Thoracic aorta (tissue), 2 donors: ENCODE results near the gene TMEM51. TPM values are rescaled to one million over a fixed set of nuclear protein-coding genes. Genes with fewer than 3 reads are reported as not detected.

ENCODE experiments used
- ATAC-seq: fragments of 150-250 bp; one replicate; pipeline ENCODE4 v1.8.0; 2017; ENCODE audit warnings: low read depth; ENCODE audit not compliant: insufficient number of reproducible peaks, low FRiP score
- DNase-seq: peaks from one replicate; pipeline ENCODE4 v3.0.0-alpha.2; 2020; ENCODE audit warnings: low spot score
- H3K27ac ChIP-seq, 2 donors: fragments of 200-600 bp; sonication (generic); 1 replicate in 1 of 2; 2 replicates in 1 of 2; pipeline ENCODE4 v1.5.1; 2016; ENCODE audit warnings: mild to moderate bottlenecking in 2 of 2, moderate library complexity in 2 of 2
- H3K27me3 ChIP-seq: fragments of 200-600 bp; sonication (generic); replicated peaks from 2 replicates; pipeline ENCODE4 v1.6.0; 2016; ENCODE audit warnings: mild to moderate bottlenecking; ENCODE audit not compliant: insufficient read depth
- H3K36me3 ChIP-seq: fragments of 200-600 bp; sonication (generic); one replicate; pipeline ENCODE4 v1.5.1; 2016
- H3K4me1 ChIP-seq, 2 donors: fragments of 200-600 bp; sonication (generic); 1 replicate in 1 of 2; 2 replicates in 1 of 2; pipeline versions ENCODE4 v1.5.1 to v1.6.0; 2016; ENCODE audit warnings: low read depth in 2 of 2, mild to moderate bottlenecking in 1 of 2; ENCODE audit not compliant: control insufficient read depth in 1 of 2
- H3K4me3 ChIP-seq: fragments of 200-600 bp; sonication (generic); 2 replicates; pipeline ENCODE4 v1.5.1; 2016; ENCODE audit warnings: mild to moderate bottlenecking
- H3K9me3 ChIP-seq: fragments of 200-600 bp; sonication (generic); 2 replicates; pipeline ENCODE4 v1.5.1; 2016
- CTCF ChIP-seq: fragments of 200-600 bp; sonication (generic); IDR thresholded peaks from one replicate; pipeline ENCODE4 v1.5.1; 2019; ENCODE audit warnings: antibody characterized with exemption
- total RNA-seq, 2 donors: library from RNA; depleted of rRNA; stranded (reverse); fragments of >200 nt; gene quantifications; one replicate each; pipeline versions ENCODE4 v1.1.0 to v1.2.3, GENCODE V29; 2016

Gene TMEM51
- total RNA-seq, 2 donors from 2014 or later, result 2.0 to 5.9 TPM

GRCh38 chr1:15153842-15154479 is 414 bp downstream of the TMEM51 start:
- peak; percentile 61 for TF ChIP-seq CTCF
- Histone ChIP-seq H3K27ac (no peak overlapping the region), H3K9me3 (no peaks in the 10 kb centered on the region), H3K4me1 (peaks cover 6 to 19% of the 10 kb centered on the region in 2 donors), H3K27me3 (no peaks in the 10 kb centered on the region), H3K4me3 (peak overlapping the region; percentile 84), H3K36me3 (no peaks in the 10 kb centered on the region)
- DNase-seq, result no peak
- no peak for ATAC-seq

GRCh38 chr1:15154480-15155036 is 1.0 kb downstream of the TMEM51 start:
- ATAC-seq (no peak), DNase-seq (no peak)
- Histone ChIP-seq H3K4me1 (peaks cover 6 to 19% of the 10 kb centered on the region in 2 donors), H3K9me3 (no peaks in the 10 kb centered on the region), H3K27me3 (no peaks in the 10 kb centered on the region), H3K4me3 (peak overlapping the region; percentile 84), H3K27ac (no peak overlapping the region), H3K36me3 (no peaks in the 10 kb centered on the region)
- TF ChIP-seq CTCF, result no peak

- H3K4me3 ChIP-seq, result peak overlapping the region; percentile 84
- H3K9me3 ChIP-seq, result no peaks in the 10 kb centered on the region
- ATAC-seq, result no peak
- TF ChIP-seq CTCF, result no peak
- DNase-seq, result no peak
- H3K4me1 ChIP-seq, result peaks cover 6 to 19% of the 10 kb centered on the region in 2 donors
- H3K27ac ChIP-seq, result no peak overlapping the region
- no peaks in the 10 kb centered on the region for H3K27me3 ChIP-seq
- H3K36me3 ChIP-seq, result no peaks in the 10 kb centered on the region
These were observed 1.6 kb downstream of the TMEM51 start for GRCh38 chr1:15155191-15155590.

- ATAC-seq, result no peak
- Histone ChIP-seq H3K4me3 (no peak overlapping the region), H3K36me3 (no peaks in the 10 kb centered on the region), H3K9me3 (no peaks in the 10 kb centered on the region), H3K4me1 (peaks cover 6 to 19% of the 10 kb centered on the region in 2 donors), H3K27ac (no peak overlapping the region), H3K27me3 (no peaks in the 10 kb centered on the region)
- no peak for DNase-seq
- TF ChIP-seq CTCF, result no peak
These were observed 2.6 kb downstream of the TMEM51 start for GRCh38 chr1:15155888-15156741.

GRCh38 chr1:15156807-15157380 is 3.3 kb downstream of the TMEM51 start:
- Histone ChIP-seq H3K4me1 (peaks cover 6 to 19% of the 10 kb centered on the region in 2 donors), H3K9me3 (no peaks in the 10 kb centered on the region), H3K4me3 (no peak overlapping the region), H3K36me3 (no peaks in the 10 kb centered on the region), H3K27ac (no peak overlapping the region), H3K27me3 (no peaks in the 10 kb centered on the region)
- no peak for ATAC-seq
- TF ChIP-seq CTCF, result no peak
- DNase-seq, result no peak
